Hepatocyte (in vitro differentiated cells): Measurements from ENCODE around the gene EREG.

Experiments used
- CTCF ChIP-seq: fragments of 200-600 bp; sonication (generic); IDR thresholded peaks from 2 replicates; pipeline ENCODE4 v1.5.1; 2016; ENCODE audit warnings: antibody characterized with exemption, mild to moderate bottlenecking; ENCODE audit not compliant: poor library complexity
- EZH2 ChIP-seq: fragments of 200-600 bp; sonication (generic); IDR thresholded peaks from 2 replicates; pipeline ENCODE4 v1.6.1; 2016; ENCODE audit warnings: antibody characterized with exemption, mild to moderate bottlenecking, borderline replicate concordance

GRCh38 chr4:74433043-74433442 is 68.1 kb downstream of the EREG start:
- TF ChIP-seq CTCF = no peak
- TF ChIP-seq EZH2 = no peak
